ENCODE results near the gene MIEF2. TPM values are rescaled to one million over a fixed set of nuclear protein-coding genes. Genes with fewer than 3 reads are reported as not detected.

MIEF2 gene
- polyA plus RNA-seq, 1 donor from 2014 or later = 74.9 TPM

GRCh38 chr17:18256776-18257175 is 3.7 kb upstream of the MIEF2 start:
- H3K27ac ChIP-seq (ENCODE audit: low read length) = no peak overlapping the region
- H3F3A ChIP-seq (ENCODE audit: insufficient read depth, low read length, poor library complexity, severe bottlenecking) = no peaks in the 10 kb centered on the region
- no peaks in the 10 kb centered on the region for H3K9me2 ChIP-seq (ENCODE audit: insufficient read depth, low read length)
- H4K20me1 ChIP-seq (ENCODE audit: insufficient read depth) = no peaks in the 10 kb centered on the region
- H3K79me2 ChIP-seq (replicated peaks; ENCODE audit: insufficient read depth, low read length) = peaks cover 25% of the 10 kb centered on the region
- peak overlapping the region; percentile 89 for H3K9ac ChIP-seq (ENCODE audit: low read length)
- TF ChIP-seq SMC3 (conservative IDR thresholded peaks at IDR 0.05; ENCODE audit: poor library complexity) (no peak), REST (IDR thresholded peaks at IDR 0.05; ENCODE audit: borderline replicate concordance) (no peak), EZH2 (IDR thresholded peaks at IDR 0.05; ENCODE audit: borderline replicate concordance, insufficient read depth, low read length, poor library complexity, severe bottlenecking) (no peak), RAD21 (conservative IDR thresholded peaks at IDR 0.05) (no peak), EP300 (conservative IDR thresholded peaks at IDR 0.05; ENCODE audit: poor library complexity, severe bottlenecking) (no peak), MXI1 (conservative IDR thresholded peaks at IDR 0.05; ENCODE audit: poor library complexity, severe bottlenecking) (no peak), TAF1 (IDR thresholded peaks at IDR 0.05; ENCODE audit: low read depth) (no peak), POLR2AphosphoS5 (IDR thresholded peaks at IDR 0.05) (no peak)
- no peak overlapping the region for H2AFZ ChIP-seq (ENCODE audit: low read depth, low read length)
- H3K4me2 ChIP-seq (ENCODE audit: low read length) = no peak overlapping the region
- no peaks in the 10 kb centered on the region for H3K36me3 ChIP-seq (ENCODE audit: insufficient read depth, low read length)
- no peaks in the 10 kb centered on the region for H3K27me3 ChIP-seq (ENCODE audit: insufficient read depth, low read depth, low read length)
- peak overlapping the region; percentile 98 for H3K4me3 ChIP-seq (ENCODE audit: low read length)
- H3K9me3 ChIP-seq (ENCODE audit: low read length) = no peaks in the 10 kb centered on the region

GRCh38 chr17:18257268-18257981 is 3.0 kb upstream of the MIEF2 start:
- TF ChIP-seq CTCF (IDR thresholded peaks at IDR 0.05; ENCODE audit: poor library complexity, severe bottlenecking) = no peak
- no peak for TF ChIP-seq TAF1 (IDR thresholded peaks at IDR 0.05; ENCODE audit: low read depth)
- no peak for TF ChIP-seq RAD21 (conservative IDR thresholded peaks at IDR 0.05)
- no peak for TF ChIP-seq REST (IDR thresholded peaks at IDR 0.05; ENCODE audit: borderline replicate concordance)
- no peak for TF ChIP-seq MXI1 (conservative IDR thresholded peaks at IDR 0.05; ENCODE audit: poor library complexity, severe bottlenecking)
- no peak for TF ChIP-seq POLR2AphosphoS5 (IDR thresholded peaks at IDR 0.05)
- no peak for TF ChIP-seq EZH2 (IDR thresholded peaks at IDR 0.05; ENCODE audit: borderline replicate concordance, insufficient read depth, low read length, poor library complexity, severe bottlenecking)
- no peak for TF ChIP-seq EP300 (conservative IDR thresholded peaks at IDR 0.05; ENCODE audit: poor library complexity, severe bottlenecking)
- no peak for TF ChIP-seq SMC3 (conservative IDR thresholded peaks at IDR 0.05; ENCODE audit: poor library complexity)
- Histone ChIP-seq H3F3A (ENCODE audit: insufficient read depth, low read length, poor library complexity, severe bottlenecking) (no peaks in the 10 kb centered on the region), H3K4me3 (ENCODE audit: low read length) (peak overlapping the region; percentile 98), H2AFZ (ENCODE audit: low read depth, low read length) (peak overlapping the region; percentile 27), H3K4me2 (ENCODE audit: low read length) (peak overlapping the region; percentile 63), H3K27ac (ENCODE audit: low read length) (peak overlapping the region; percentile 67), H3K9me2 (ENCODE audit: insufficient read depth, low read length) (no peaks in the 10 kb centered on the region), H3K9ac (ENCODE audit: low read length) (peak overlapping the region; percentile 89), H4K20me1 (ENCODE audit: insufficient read depth) (no peaks in the 10 kb centered on the region), H3K9me3 (ENCODE audit: low read length) (no peaks in the 10 kb centered on the region), H3K79me2 (replicated peaks; ENCODE audit: insufficient read depth, low read length) (peaks cover 31% of the 10 kb centered on the region), H3K27me3 (ENCODE audit: insufficient read depth, low read depth, low read length) (no peaks in the 10 kb centered on the region), H3K36me3 (ENCODE audit: insufficient read depth, low read length) (no peaks in the 10 kb centered on the region)
